ENCODE data around the gene BABAM2.

BABAM2 gene

DNA sequence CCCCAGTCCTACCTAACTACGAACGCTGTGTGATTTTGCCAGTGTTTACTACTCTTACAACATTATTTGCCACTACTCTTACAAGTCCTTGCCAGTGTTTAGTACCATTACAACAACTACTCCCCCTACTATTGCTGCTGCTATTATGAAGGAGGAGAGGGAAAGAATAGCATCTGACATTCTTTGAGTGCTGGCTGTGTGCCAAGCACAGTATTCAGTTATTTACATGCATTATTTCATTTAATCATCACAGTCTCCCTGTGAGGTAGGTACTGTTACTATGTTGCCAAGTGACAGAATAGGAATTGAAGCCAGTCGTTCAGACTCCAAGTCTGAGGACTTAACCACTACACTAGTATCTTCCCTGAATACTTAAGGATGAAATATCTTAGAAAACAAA, 316.2 kb downstream of the BABAM2 start:
- DNase-seq (ENCODE audit: low read depth in 2 of 2), result peak; percentile 37 to 41

DNA sequence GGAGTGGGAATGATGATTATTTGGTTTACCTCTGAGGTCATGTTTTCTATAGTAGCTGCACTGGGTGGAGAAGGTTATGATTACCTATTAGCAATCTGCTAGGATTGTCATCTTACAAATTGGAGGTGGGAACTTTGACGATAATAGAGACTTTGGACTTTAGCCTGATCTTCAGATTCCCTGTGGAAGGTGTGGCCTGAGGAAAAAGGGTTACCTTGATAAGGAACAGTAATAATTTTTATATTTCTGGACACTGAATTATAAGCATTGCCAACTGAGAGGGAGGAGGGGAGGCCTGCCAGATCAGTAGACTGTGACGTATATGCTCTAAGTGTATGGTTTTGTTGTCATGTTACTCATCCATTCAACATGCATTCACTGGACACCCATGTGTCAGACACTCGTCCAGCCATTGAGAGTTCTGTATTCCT, 318.7 kb downstream of the BABAM2 start:
- no peak for DNase-seq (ENCODE audit: low read depth in 2 of 2)

DNA sequence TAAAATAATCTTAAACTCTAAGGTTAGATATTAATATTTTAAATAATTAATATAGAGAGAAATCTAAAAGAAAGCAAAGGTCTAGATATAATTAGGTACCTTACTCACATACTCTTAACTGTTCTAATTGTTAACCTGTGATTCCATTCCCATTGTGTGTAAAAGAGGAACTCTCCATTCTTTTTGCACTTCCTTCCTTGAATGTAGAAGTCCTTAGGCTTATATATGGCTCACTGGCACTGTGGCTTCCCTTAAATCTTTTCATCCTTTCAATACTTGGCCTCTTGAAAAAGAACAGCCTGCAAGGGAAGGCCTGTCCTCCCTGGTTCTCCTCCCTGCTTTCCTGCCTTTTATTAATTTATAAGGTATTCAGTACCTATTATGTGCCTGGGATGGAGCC, 319.3 kb downstream of the BABAM2 start:
- no peak for DNase-seq (ENCODE audit: low read depth in 2 of 2)

DNA sequence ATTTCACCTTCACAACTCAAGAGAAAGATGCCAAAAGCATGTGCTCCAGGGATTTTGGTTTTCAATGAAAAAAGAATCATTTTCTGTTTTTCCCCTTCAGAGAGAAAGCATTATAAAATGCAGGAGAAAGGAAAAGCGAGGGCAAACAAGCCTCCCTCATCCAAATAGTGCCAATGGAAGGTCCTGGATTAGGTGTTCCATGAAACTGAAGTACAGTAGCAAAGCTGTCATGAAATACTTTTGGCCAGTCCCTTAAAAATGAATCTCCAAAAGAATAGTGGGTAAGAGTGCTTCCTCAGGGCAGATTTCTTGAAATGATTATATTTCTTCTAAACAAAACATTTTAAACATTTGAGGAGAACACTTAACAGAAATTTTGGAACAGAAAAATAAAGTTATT, 320.0 kb downstream of the BABAM2 start:
- DNase-seq (ENCODE audit: low read depth in 2 of 2), result no peak

DNA sequence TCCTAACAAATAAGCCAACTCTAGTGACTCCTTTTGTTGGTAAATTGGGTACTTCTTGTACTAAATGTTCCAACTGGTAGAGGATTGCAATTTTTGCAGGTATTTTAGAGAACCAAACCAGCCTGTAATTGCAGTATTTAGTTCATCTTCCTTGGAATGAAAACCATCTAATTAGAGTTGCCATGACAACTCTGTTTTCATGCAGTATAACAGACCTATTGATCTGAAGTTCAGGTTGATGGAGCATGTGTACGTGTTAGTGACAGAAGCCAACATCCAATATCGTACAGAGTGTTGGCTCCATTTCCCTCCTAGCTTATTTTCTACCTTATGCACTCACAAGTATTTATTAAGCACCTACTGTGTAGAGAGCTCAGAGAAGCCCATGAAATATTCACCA, 325.8 kb downstream of the BABAM2 start:
- DNase-seq (ENCODE audit: low read depth in 2 of 2), result no peak

DNA sequence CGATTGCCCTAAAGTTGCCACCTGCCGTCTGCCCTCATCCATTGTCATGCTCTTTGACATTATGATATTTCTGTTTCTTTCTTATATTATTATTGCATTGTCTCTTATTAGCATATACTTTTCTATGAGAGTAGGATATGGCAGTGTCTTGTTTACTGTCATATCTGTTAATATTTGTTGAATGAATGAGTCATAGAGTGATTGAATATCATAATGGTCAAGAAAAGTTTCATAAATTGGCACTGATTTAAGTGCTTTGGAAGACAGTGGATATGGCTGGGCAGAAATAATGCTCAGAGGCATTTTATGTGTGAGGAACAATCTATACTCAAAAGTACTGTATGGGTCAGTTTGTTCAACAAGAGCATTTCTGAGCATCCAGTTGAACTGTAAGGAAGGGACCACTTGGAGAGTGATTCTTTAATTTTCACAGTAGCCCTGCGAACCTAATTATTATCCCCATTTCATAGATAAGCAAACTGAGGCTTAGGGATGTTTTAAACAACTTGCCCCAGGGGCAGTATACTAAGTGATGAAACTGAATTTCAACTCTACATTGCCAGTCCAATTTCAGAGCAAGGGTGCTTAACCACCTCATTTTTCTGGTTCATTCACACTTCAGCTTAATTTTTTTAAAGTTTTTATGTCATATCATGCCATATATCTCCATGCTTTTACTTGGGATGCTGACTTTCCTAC, 326.7 kb downstream of the BABAM2 start:
- no peak for DNase-seq (ENCODE audit: low read depth in 2 of 2)

DNA sequence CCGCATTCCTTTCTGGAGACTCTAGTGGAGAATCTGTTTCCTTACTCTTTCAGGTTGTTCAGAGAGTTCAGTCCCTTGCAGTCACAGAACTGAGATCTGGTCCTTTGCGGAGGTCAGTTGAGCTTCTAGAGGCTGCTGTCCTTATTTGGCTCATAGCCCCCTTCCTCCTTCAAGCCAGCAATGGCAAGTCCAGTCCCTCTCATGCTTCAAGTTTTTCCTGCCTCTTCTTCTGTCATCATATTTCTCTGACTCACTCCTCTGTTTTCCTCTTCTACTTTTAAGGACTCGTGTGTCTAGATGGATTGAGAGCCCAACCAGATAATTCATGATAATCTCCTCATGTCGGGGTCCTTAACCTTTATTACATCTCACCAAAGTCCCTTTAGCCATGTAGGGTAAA, 328.6 kb downstream of the BABAM2 start:
- DNase-seq (ENCODE audit: low read depth in 2 of 2), result no peak

DNA sequence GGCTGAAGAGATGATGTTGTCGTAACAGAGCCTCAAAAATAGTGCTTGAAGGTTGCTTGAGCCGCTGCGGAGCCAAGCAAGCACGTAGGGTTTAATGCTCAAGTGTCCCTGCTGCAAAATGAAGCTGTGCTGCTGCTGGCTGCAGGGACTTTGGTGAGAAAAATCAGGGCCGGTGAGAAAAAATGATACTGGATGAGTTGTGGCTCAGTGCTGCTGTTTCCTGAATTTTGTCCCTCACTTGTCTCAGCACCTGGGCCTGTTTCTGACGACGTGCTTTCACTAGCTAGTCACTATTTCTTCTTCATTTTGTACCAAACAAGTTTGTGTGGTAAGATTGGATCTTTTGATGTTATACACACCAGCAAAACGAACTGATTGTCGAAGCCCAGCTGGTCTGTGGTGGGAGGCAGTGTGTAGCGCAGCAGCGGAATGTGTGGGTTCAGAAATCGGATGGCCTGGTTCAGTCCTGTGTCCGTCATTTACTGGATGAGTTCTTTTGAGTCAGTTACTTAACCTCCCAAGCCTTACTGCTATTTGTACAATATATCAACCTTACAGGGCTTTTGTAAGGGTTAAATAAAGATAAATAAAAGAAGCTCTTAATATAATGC, 329.3 kb downstream of the BABAM2 start:
- DNase-seq (ENCODE audit: low read depth in 2 of 2), result no peak

DNA sequence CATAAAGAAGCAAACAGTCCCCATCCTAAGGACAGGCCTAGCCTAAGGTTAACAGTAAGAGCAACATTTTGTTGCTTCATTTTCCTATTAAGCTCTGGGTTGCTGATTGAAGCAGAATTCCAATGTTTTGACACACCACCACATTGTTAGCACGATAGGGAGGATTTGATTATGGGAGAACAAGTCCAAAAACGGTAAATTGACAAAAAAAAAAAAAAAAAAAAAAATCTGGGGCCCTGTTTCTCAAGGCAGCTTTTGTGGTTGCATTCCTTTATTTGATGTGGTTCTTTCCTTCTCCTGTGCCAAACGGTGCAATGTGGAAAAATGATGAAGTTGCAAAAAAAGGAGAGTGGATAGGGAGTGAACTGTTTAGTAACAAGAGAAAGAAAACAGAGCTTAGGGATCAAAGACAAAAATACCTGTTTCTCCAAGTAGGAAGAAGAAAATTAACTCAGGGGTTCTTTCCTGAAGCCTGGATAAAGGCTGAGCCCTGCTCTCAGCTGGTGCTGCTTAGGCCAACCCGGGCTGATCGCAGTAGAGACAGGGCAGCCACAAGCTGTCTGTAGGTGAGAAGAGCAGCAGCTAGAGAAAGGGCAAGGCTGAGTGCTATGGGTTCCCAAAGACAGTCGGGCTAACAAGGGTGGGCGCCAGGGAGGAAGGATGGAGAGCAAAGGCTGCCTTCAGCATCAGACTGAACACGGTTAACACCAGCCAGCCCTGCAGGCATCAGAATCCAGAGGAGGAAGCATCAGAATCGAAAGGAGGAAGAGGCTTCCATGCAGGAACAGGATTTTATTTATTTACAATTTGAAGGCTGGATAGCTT, 334.3 kb downstream of the BABAM2 start:
- DNase-seq (ENCODE audit: low read depth in 2 of 2), result peak; percentile 96 to 98

DNA sequence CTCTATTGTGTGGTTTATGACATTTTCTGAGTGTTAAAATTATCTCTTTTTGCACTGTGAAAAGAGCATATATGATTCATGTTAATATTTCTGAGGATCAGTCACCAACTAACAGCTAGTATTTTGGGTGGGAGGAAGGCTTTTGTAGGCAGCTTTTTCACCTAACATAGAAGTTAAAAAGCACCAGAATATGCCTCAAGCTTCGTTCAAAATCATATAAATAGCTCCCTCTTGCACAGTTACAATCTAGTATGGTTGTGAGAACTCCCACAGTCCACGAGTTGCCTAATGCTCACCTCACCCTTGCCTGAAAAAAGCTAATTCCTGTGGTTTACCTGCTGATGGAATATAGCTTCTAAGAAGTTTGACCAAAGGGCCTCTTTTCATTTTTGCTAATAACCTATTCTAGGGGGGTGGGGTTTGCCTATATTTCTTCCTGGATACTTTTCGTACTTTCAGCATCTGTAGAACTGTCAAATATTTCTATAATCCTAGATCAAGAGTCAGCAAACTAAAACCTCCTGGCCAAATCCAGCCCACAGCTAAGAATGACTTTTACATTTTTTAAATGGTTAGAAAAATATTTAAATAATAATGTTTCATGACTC, 335.0 kb downstream of the BABAM2 start:
- peak; percentile 31 to 39 for DNase-seq (ENCODE audit: low read depth in 2 of 2)

DNA sequence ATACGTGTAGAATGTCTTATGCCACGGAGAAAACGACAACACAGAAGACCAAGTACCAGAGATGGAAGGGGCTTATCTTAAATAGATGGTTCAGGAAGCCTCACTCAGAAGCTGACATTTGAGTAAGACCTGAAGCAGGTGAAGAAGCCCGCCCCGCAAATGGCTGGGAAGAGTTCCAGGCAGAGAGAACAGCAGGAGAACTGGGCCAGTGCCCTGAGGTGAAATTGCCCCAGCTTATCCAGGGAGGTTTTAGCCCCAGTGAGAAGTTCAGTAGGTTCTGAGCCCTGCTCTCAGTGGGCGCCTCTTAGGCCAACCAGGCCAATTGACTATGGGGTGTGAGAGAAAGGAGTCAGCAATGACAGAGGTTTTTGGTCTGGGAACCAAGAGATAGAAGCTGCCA, 336.0 kb downstream of the BABAM2 start:
- DNase-seq (ENCODE audit: low read depth in 2 of 2), result no peak

DNA sequence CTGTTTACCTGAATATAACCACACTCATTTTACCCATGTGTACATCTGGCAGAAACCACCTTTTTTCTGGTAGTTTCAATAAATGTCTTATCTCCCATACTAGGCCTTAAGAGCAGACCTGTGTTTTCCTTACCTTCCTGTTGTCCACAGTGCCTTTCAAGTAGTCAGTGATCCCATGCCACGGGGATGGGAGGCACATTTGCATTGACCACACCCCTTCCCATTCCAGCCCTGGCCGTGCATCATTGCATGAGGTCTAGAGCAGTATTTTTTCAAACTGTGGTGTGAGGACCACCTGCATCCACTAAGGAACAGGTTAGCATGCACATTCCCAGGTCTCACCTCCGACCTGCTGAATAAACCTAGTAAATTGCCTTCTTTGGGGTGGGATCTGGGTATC, 337.0 kb downstream of the BABAM2 start:
- no peak for DNase-seq (ENCODE audit: low read depth in 2 of 2)

DNA sequence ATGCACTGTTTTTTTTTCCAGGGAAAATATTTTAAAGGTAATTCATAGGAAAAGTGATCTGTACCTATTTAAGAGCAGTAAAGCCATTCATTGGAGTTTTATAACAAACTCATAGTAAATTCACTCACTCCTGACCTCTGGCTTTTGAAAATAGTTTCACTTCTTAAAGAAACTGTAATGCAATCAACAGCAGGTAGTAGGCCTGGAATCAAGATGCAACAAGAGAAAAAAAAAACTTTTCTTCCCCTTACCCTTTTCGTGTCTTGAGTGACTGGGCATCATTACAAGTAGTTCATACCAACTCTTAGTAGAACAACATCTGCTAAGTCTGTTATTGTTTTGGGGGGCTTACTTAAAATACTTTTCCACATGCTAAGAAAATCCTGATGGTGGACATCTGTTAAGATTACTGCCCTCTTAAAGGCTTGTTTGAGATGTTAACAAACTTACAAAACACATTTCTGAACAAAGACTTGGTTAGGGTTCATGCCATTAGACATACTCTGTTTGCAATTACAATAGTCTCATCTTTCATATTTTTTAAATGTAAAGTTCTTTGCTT, 338.0 kb downstream of the BABAM2 start:
- DNase-seq (ENCODE audit: low read depth in 2 of 2), result peak; percentile 45 to 46

DNA sequence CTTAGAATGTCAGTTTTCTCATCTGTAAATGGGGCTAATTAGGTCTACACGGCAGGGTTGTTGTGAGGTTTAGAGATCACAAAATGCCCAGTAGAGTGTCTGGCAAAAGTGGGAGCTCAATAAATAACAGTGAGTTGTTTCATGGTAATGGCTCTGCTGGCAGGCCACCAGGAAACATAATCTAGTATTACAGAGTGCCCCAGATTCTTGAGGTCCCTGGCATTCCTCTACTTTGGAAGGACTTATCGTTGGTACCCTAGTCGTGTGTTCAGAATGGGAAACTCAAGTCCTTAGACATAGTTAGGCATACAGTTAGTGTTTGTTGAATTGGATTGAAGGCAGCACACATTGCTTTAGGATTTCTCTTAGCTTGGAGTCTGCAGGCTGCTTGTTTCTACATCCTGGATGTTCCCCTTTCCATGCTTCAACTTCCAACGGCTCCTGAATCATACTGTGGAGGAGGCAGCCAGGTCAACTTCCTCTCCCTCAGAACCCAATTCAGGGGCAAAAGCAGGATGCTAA, 340.6 kb downstream of the BABAM2 start:
- DNase-seq (ENCODE audit: low read depth in 2 of 2), result no peak

DNA sequence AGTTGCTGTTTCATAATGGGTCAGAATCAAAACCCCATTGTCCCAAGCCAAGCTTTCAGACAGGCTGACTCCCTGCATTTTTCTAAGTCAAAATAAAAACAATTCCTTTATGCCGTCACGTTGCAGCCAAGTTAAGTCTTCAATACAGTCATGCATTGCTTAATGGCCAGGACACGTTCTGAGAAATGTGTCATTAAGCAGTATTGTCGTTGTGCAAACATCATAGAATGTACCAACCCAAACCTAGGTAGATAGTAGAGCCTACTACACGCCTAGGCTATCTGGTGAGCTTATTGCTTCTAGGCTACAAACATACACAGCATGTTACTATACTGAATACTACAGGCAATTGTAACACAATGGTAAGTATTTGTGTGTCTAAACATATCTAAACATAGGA, 341.8 kb downstream of the BABAM2 start:
- no peak for DNase-seq (ENCODE audit: low read depth in 2 of 2)

DNA sequence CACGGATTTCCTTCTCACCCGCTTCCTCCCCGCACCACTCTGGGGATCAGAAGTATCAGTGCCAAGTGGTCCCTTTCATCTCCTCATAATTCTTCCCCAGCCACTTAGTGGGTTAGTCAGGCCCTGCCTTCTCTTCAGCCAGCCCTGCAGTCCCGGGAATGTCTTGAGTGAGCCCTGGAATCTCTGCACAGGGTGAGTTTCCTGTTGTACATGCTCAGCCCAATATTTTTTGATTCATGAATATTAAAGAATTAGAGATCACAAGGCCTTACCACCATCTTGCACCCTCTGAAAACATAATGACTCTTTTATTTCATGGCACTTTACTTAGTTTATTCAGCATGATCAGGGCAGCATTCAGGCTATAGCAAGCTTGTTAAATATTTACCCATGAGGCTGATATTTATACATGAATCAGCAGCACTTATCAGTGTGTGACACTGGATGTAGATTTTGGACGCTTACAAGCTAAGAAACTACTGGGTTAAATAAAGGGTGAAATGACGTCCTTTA, 342.7 kb downstream of the BABAM2 start:
- no peak for DNase-seq (ENCODE audit: low read depth in 2 of 2)

DNA sequence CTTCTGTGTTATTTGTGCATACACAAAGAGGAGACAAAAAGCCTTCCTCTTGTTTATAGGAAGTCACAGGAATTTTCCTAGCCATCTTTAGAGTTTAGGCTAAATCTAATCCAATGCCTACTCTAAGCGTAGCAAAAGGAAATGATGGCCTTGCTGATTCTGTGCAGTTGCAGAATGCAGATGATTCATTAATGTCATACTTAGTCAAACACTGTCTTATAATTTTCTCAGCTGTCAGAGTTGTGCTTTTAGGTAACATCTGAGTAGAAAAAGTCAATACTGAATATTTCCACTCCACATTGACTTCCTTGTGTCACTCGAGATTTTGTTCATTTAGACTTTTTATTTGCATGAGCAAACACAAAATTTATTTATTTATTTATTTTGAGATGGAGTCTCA, 344.3 kb downstream of the BABAM2 start:
- DNase-seq (ENCODE audit: low read depth in 2 of 2), result no peak

DNA sequence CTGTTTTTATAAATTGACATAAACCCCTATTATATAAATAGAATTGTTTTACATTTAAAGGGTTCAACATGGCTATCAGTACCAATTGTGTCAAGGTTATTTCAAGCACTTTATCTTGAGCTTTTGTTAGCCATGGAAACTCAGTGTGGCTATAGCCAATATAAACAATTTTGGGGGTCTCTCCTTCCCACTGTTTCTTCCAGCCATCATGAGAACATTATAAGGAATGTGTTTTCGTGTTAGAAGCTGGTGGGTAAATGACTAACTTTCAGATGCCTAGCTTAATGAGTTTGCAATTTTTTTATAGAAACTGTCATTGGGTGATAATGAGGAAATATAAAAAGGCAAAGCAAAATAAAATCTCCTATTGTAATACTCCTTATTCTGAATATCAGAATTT, 348.7 kb downstream of the BABAM2 start:
- DNase-seq (ENCODE audit: low read depth in 2 of 2), result no peak

DNA sequence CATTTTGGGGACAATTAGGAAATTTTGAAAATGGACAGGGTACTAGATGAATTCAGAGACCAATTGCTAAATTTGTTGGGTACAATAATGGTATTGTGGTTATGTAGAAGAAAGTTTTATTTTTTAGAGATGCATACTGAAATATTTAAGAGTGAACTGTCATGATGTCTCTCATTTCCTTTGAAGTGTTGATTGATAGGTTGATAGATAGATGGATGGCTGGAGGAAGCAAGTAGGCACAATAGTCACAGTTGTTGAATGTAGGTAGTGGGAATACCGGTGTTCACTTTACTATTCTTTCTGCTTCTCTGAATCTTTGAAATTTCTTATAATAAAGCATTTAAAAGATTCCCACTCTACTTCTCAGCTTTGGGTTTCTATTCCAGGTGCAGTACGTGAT, 350.4 kb downstream of the BABAM2 start:
- no peak for DNase-seq (ENCODE audit: low read depth in 2 of 2)

DNA sequence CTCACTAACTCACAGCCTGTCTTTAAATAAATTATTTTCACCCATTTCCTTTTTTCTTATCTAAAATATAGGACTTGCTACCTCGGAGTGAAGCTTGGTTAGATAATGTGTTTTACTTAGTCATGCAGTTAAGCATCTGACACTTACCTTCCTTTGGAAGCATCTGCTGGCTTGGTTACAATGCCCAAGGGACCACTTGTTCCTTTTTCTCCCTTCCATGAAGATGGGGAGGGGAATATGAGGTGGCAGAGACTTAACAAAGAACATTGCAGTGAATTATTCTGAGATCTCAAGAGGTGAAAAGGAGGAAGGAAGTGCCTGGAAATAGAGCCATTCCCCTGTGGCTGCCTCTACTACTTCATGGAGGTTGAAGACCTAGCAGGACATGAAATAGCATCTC, 356.8 kb downstream of the BABAM2 start:
- no peak for DNase-seq (ENCODE audit: low read depth in 2 of 2)

DNA sequence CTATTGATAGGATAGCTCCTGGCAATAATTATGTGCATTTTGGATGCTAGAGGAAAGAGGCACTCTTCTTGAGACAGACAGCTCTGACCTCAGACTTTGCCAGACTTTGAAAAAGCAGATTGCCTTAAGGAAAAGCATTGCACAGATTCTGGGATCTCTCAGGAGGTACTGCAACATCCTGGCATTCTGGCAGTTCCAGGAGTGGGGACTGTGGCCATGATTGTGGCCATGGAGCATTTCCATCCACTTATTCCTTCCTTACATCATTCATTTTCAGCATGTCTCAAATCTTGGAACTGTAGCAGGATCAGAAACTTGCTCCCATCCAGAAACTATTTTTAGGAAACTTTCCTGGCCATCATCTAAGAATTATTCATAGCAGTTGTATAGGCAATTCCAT, 357.2 kb downstream of the BABAM2 start:
- no peak for DNase-seq (ENCODE audit: low read depth in 2 of 2)

DNA sequence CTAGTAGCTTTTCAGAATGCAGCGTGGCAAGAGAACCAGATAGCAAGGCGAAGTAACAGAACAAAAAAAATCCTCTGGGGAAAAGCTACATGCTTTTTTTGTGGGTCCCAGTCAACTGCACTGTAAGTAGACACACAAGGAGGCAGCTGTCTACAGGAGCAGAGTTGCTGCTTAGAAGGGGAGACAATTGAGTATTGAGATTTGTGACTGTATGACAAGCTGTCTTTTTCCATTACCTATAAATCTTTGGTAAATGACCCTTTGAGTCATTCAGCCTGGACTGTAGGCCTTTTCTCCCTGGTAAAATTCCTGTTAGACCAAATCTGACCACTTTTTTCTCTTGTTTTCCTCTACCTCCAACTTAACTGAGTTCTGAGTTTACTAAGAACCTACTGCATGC, 358.0 kb downstream of the BABAM2 start:
- DNase-seq (ENCODE audit: low read depth in 2 of 2), result no peak
